Panc1 (cell line): ENCODE data around the gene NPAS2.

Experiments
- TCF7L2 ChIP-seq: IDR thresholded peaks from 2 replicates; pipeline ENCODE4 v1.6.1; 2011; ENCODE audit warnings: mild to moderate bottlenecking, low read depth, low read length, inconsistent platforms
- TF ChIP-seq, protein P1 (sequence below): fragments of 450-650 bp; IDR thresholded peaks from 2 replicates; pipeline ENCODE4 v1.5.1; 2017; ENCODE audit warnings: mild to moderate bottlenecking

DNA sequence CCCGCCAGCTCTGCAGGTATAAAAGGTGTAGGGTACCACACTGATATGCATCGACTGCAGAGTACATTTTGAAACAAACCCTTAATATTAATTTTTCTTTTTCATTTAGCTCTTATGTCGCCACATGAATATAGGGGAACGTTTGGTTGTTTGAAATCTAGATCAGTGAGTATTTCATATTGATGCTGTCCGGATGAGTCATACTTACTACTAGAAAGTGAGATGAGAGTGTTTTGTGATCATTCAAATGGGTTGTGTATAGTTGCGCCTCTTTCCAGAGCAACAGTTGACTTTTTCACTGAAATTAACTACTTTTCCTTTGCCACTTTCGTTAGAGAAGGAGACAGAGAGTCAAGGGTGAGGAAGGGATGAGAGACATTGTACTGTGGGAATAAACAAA is 24.6 kb downstream of the NPAS2 start:
- TF ChIP-seq TCF7L2: no peak
- TF ChIP-seq, protein P1, sequence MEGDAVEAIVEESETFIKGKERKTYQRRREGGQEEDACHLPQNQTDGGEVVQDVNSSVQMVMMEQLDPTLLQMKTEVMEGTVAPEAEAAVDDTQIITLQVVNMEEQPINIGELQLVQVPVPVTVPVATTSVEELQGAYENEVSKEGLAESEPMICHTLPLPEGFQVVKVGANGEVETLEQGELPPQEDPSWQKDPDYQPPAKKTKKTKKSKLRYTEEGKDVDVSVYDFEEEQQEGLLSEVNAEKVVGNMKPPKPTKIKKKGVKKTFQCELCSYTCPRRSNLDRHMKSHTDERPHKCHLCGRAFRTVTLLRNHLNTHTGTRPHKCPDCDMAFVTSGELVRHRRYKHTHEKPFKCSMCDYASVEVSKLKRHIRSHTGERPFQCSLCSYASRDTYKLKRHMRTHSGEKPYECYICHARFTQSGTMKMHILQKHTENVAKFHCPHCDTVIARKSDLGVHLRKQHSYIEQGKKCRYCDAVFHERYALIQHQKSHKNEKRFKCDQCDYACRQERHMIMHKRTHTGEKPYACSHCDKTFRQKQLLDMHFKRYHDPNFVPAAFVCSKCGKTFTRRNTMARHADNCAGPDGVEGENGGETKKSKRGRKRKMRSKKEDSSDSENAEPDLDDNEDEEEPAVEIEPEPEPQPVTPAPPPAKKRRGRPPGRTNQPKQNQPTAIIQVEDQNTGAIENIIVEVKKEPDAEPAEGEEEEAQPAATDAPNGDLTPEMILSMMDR: no peak
